GM23248 (cell line): Measurements from ENCODE around the gene CHCHD3. TPM values are rescaled to one million over a fixed set of nuclear protein-coding genes. Genes with fewer than 3 reads are reported as not detected.

Experiments used
- DNase-seq: peaks from one replicate; pipeline ENCODE4 v3.0.0-alpha.2; 2015
- H2AFZ ChIP-seq: fragments of 200-600 bp; sonication (generic); 2 replicates; pipeline ENCODE4 v1.6.1; 2016; ENCODE audit warnings: antibody characterized with exemption
- H3F3A ChIP-seq: fragments of 200-600 bp; sonication (generic); 2 replicates; pipeline ENCODE4 v1.6.1; 2016; ENCODE audit warnings: mild to moderate bottlenecking, antibody characterized with exemption, mixed run types; ENCODE audit not compliant: insufficient read depth
- H3K27ac ChIP-seq: fragments of 200-600 bp; sonication (generic); 2 replicates; pipeline ENCODE4 v1.5.1; 2016; ENCODE audit warnings: mild to moderate bottlenecking
- H3K27me3 ChIP-seq: fragments of 200-600 bp; sonication (generic); replicated peaks from 2 replicates; pipeline ENCODE4 v1.6.1; 2016; ENCODE audit warnings: mild to moderate bottlenecking; ENCODE audit not compliant: insufficient read depth
- H3K36me3 ChIP-seq: fragments of 200-600 bp; sonication (generic); 2 replicates; pipeline ENCODE4 v1.6.1; 2016; ENCODE audit warnings: low read depth, mild to moderate bottlenecking
- H3K4me1 ChIP-seq: fragments of 200-600 bp; sonication (generic); 2 replicates; pipeline ENCODE4 v1.6.1; 2016; ENCODE audit warnings: mild to moderate bottlenecking; ENCODE audit not compliant: insufficient read depth
- H3K4me2 ChIP-seq: fragments of 200-600 bp; sonication (generic); one replicate; pipeline ENCODE4 v1.6.1; 2016; ENCODE audit warnings: mild to moderate bottlenecking; ENCODE audit not compliant: unreplicated experiment
- H3K4me3 ChIP-seq: fragments of 200-600 bp; sonication (generic); 2 replicates; pipeline ENCODE4 v1.5.1; 2016; ENCODE audit warnings: mild to moderate bottlenecking
- H3K79me2 ChIP-seq: fragments of 200-600 bp; sonication (generic); 2 replicates; pipeline ENCODE4 v1.6.1; 2016; ENCODE audit warnings: mild to moderate bottlenecking; ENCODE audit not compliant: insufficient read depth
- H3K9ac ChIP-seq: fragments of 200-600 bp; sonication (generic); 2 replicates; pipeline ENCODE4 v1.6.1; 2016; ENCODE audit warnings: mild to moderate bottlenecking
- H3K9me2 ChIP-seq: fragments of 200-600 bp; sonication (generic); 2 replicates; pipeline ENCODE4 v1.6.1; 2016; ENCODE audit warnings: mixed run types, mild to moderate bottlenecking, moderate library complexity; ENCODE audit not compliant: insufficient read depth
- H3K9me3 ChIP-seq: fragments of 200-600 bp; sonication (generic); one replicate; pipeline ENCODE4 v1.6.1; 2017; ENCODE audit warnings: low read depth
- H4K20me1 ChIP-seq: fragments of 200-600 bp; sonication (generic); 2 replicates; pipeline ENCODE4 v1.6.0; 2016; ENCODE audit not compliant: insufficient read depth
- EZH2 ChIP-seq: fragments of 200-600 bp; sonication (generic); IDR thresholded peaks from 2 replicates; pipeline ENCODE4 v1.6.1; 2018; ENCODE audit warnings: antibody characterized with exemption, mild to moderate bottlenecking; ENCODE audit not compliant: insufficient read depth, poor library complexity, severe bottlenecking
- EZH2phosphoT487 ChIP-seq: fragments of 200-600 bp; sonication (generic); IDR thresholded peaks from 2 replicates; pipeline ENCODE4 v1.6.1; 2018; ENCODE audit warnings: antibody characterized with exemption, moderate library complexity, mild to moderate bottlenecking, low read depth; ENCODE audit not compliant: insufficient read depth
- WGBS, 2 experiments: methylation state at CpG; one replicate each; pipeline ENCODE4 v1.1.6; 2015 to 2017; ENCODE audit warnings: low lambda C conversion rate in 2 of 2, low coverage in 1 of 2; ENCODE audit errors: missing lambda C conversion rate in 2 of 2; 5-methylcytosine and 5-hydroxymethylcytosine counted together
- in situ Hi-C: fragments of 300-500 bp; cut with MboI; formaldehyde crosslinking; loops from 2 replicates; pipeline ENCODE4 v1.15.0; 2020
- polyA plus RNA-seq: library from polyadenylated mRNA; unstranded; fragments of >200 nt; fragmentation: Nextera tagmentation; extraction: Ambion mirVana; gene quantifications from 2 replicates; pipeline ENCODE4 v1.2.1, GENCODE V29; 2016
- total RNA-seq: library from RNA; depleted of rRNA; stranded (reverse); fragments of >200 nt; shearing (Covaris generic); gene quantifications from 2 replicates; pipeline ENCODE4 v1.2.3, GENCODE V29; 2014

The CHCHD3 gene
- total and polyA plus RNA-seq, 2 experiments from 2014 or later: 43.7 to 66.1 TPM

GRCh38 chr7:133009426-133010252 is 72.3 kb downstream of the CHCHD3 start:
- in situ Hi-C loops: no loop called here
- Histone ChIP-seq H3K36me3 (no peaks in the 10 kb centered on the region), H4K20me1 (no peaks in the 10 kb centered on the region), H3K27me3 (no peaks in the 10 kb centered on the region), H3K9me3 (no peaks in the 10 kb centered on the region), H3K27ac (no peak overlapping the region), H3K79me2 (peaks cover 45% of the 10 kb centered on the region), H3K4me2 (no peak overlapping the region), H3K4me3 (no peak overlapping the region), H3K9ac (no peak overlapping the region), H2AFZ (no peak overlapping the region), H3K4me1 (no peaks in the 10 kb centered on the region), H3K9me2 (no peaks in the 10 kb centered on the region), H3F3A (no peaks in the 10 kb centered on the region)
- 82 to 84% methylated on average over 7 of the region's 7 CpGs for WGBS, 2 experiments
- DNase-seq: no peak
- TF ChIP-seq EZH2 (no peak), EZH2phosphoT487 (no peak)

GRCh38 chr7:133007961-133008360 is 73.9 kb downstream of the CHCHD3 start:
- H3K27me3 ChIP-seq: no peaks in the 10 kb centered on the region
- WGBS, 2 experiments: 91 to 95% methylated on average over 3 of the region's 3 CpGs
- in situ Hi-C loops: no loop called here

GRCh38 chr7:133003052-133003910 is 78.6 kb downstream of the CHCHD3 start:
- TF ChIP-seq EZH2phosphoT487: no peak
- no peak for TF ChIP-seq EZH2
- no peak overlapping the region for H3K4me2 ChIP-seq
- WGBS, 2 experiments: 67% methylated on average over 4 of the region's 4 CpGs
- no peak overlapping the region for H3K27ac ChIP-seq
- H3K9me2 ChIP-seq: no peaks in the 10 kb centered on the region
- no peaks in the 10 kb centered on the region for H3K36me3 ChIP-seq
- H3K9me3 ChIP-seq: no peaks in the 10 kb centered on the region
- no peak for DNase-seq
- H3K27me3 ChIP-seq: no peaks in the 10 kb centered on the region
- H2AFZ ChIP-seq: no peak overlapping the region
- H3K4me3 ChIP-seq: no peak overlapping the region
- in situ Hi-C loops: no loop called here
- H3K9ac ChIP-seq: no peak overlapping the region
- no peaks in the 10 kb centered on the region for H3F3A ChIP-seq
- 0 out of 2 replicates have a peak, but pooled peaks cover 4% of the 10 kb centered on the region for H3K4me1 ChIP-seq
- H3K79me2 ChIP-seq: peaks cover 65% of the 10 kb centered on the region
- no peaks in the 10 kb centered on the region for H4K20me1 ChIP-seq

More at GRCh38 chr7:133007961-133008360, 73.9 kb downstream of the CHCHD3 start:
- H3K9me3 ChIP-seq: no peaks in the 10 kb centered on the region
- no peaks in the 10 kb centered on the region for H3K36me3 ChIP-seq
- peaks cover 47% of the 10 kb centered on the region for H3K79me2 ChIP-seq
- no peak overlapping the region for H3K9ac ChIP-seq
- no peak for TF ChIP-seq EZH2
- no peak for TF ChIP-seq EZH2phosphoT487
- DNase-seq: no peak
- H4K20me1 ChIP-seq: no peaks in the 10 kb centered on the region
- H3K4me2 ChIP-seq: no peak overlapping the region
- H3K27ac ChIP-seq: no peak overlapping the region
- H2AFZ ChIP-seq: no peak overlapping the region
- no peaks in the 10 kb centered on the region for H3K4me1 ChIP-seq
- H3F3A ChIP-seq: no peaks in the 10 kb centered on the region
- no peaks in the 10 kb centered on the region for H3K9me2 ChIP-seq
- no peak overlapping the region for H3K4me3 ChIP-seq

- no peak overlapping the region for H2AFZ ChIP-seq
- 98% methylated on average over 5 of the region's 5 CpGs for WGBS, 2 experiments
- H3K4me2 ChIP-seq: no peak overlapping the region
- in situ Hi-C loops: no loop called here
- no peaks in the 10 kb centered on the region for H4K20me1 ChIP-seq
- peaks cover 65% of the 10 kb centered on the region for H3K79me2 ChIP-seq
- no peaks in the 10 kb centered on the region for H3F3A ChIP-seq
- H3K9me2 ChIP-seq: no peaks in the 10 kb centered on the region
- H3K4me1 ChIP-seq: 0 out of 2 replicates have a peak, but pooled peaks cover 4% of the 10 kb centered on the region
- H3K9me3 ChIP-seq: no peaks in the 10 kb centered on the region
- H3K36me3 ChIP-seq: no peaks in the 10 kb centered on the region
- no peak overlapping the region for H3K4me3 ChIP-seq
- H3K9ac ChIP-seq: no peak overlapping the region
- H3K27ac ChIP-seq: no peak overlapping the region
- DNase-seq: no peak
- no peak for TF ChIP-seq EZH2phosphoT487
- TF ChIP-seq EZH2: no peak
- H3K27me3 ChIP-seq: no peaks in the 10 kb centered on the region
These were observed 80.2 kb downstream of the CHCHD3 start for GRCh38 chr7:133001727-133002126.
